PC-3 (cell line): ENCODE results near the gene SMPD4.
"Not testable (repeated sequence)": the region's sequence is repeated elsewhere in the genome, so short reads cannot be mapped to it uniquely, and the experiment has no call there.

ENCODE experiments used
- EZH2 ChIP-seq: fragments of 300-600 bp; sonication (generic); IDR thresholded peaks from one replicate; pipeline ENCODE4 v1.6.1; 2017; ENCODE audit warnings: antibody characterized with exemption, mild to moderate bottlenecking, low read length; ENCODE audit not compliant: unreplicated experiment
- TF ChIP-seq, protein P1 (sequence below): fragments of 300-600 bp; sonication (generic); conservative IDR thresholded peaks from 2 replicates; pipeline ENCODE4 v1.5.1; 2017; ENCODE audit warnings: antibody characterized with exemption, low read depth, mild to moderate bottlenecking, low read length

DNA sequence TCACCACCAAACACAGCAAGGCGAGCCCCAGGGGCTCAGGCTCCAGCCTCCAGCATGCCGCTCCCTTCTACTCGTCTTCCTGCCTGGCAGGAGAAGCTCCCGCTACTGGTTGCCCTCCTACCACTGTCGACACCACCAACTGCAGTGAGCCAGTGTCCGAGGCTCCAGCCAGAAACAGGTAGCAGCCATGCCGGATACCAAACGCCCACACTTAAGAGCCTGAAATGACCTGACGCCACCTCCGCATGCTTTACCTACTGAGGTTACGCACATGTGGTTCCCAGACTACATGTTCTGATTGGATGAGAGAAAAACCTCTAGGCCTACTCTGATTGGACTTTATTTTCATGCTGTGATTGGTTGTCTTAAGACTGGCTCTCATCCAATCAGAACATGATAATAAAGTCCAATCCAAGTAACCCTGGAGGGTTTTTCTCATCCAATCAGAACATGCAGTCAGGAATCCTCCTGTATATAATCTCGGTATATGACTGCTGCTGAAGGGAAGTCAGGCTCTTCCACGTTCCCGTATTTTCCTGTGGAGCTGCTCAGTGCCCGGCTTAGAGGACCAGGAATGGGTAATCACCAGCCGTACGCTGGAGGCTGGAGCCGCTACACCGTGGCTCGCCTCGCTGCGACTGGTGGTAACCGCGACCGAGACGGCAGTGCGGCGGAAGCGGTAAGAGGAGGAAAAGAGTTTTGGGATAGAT, 52.1 kb downstream of the SMPD4 start, which contains the start of gene POTEF:
- not testable (repeated sequence) for TF ChIP-seq EZH2
- TF ChIP-seq, protein P1, sequence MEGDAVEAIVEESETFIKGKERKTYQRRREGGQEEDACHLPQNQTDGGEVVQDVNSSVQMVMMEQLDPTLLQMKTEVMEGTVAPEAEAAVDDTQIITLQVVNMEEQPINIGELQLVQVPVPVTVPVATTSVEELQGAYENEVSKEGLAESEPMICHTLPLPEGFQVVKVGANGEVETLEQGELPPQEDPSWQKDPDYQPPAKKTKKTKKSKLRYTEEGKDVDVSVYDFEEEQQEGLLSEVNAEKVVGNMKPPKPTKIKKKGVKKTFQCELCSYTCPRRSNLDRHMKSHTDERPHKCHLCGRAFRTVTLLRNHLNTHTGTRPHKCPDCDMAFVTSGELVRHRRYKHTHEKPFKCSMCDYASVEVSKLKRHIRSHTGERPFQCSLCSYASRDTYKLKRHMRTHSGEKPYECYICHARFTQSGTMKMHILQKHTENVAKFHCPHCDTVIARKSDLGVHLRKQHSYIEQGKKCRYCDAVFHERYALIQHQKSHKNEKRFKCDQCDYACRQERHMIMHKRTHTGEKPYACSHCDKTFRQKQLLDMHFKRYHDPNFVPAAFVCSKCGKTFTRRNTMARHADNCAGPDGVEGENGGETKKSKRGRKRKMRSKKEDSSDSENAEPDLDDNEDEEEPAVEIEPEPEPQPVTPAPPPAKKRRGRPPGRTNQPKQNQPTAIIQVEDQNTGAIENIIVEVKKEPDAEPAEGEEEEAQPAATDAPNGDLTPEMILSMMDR, result not testable (repeated sequence)
